Cardiac muscle cell (in vitro differentiated cells and primary cell): ENCODE measurements around the gene SUN1. TPM values are rescaled to one million over a fixed set of nuclear protein-coding genes. Genes with fewer than 3 reads are reported as not detected.
"Not testable (repeated sequence)": the region's sequence is repeated elsewhere in the genome, so short reads cannot be mapped to it uniquely, and the experiment has no call there.

Experiments used
- DNase-seq, 2 donors: peaks; one replicate each; pipeline versions ENCODE4 v3.0.0 to v3.0.0-alpha.2; 2010 to 2017; ENCODE audit warnings: low read depth in 1 of 2, low spot score in 1 of 2
- H3K27ac ChIP-seq: fragments of 200-600 bp; sonication (generic); 2 replicates; pipeline ENCODE4 v1.5.1; 2016
- H3K27me3 ChIP-seq: fragments of 200-600 bp; sonication (generic); 2 replicates; pipeline ENCODE4 v1.6.0; 2016; ENCODE audit warnings: control low read depth
- H3K36me3 ChIP-seq: fragments of 200-600 bp; sonication (generic); 2 replicates; pipeline ENCODE4 v1.5.1; 2016; ENCODE audit warnings: control low read depth
- H3K4me1 ChIP-seq: fragments of 200-600 bp; sonication (generic); 2 replicates; pipeline ENCODE4 v1.8.1; 2017; ENCODE audit warnings: low read depth, mild to moderate bottlenecking, mixed run types
- H3K4me3 ChIP-seq: fragments of 200-600 bp; sonication (generic); 2 replicates; pipeline ENCODE4 v1.5.1; 2016; ENCODE audit warnings: mild to moderate bottlenecking
- H3K9me3 ChIP-seq: fragments of 200-600 bp; sonication (generic); 2 replicates; pipeline ENCODE4 v1.5.1; 2017; ENCODE audit warnings: low read depth, mild to moderate bottlenecking, control low read depth
- CTCF ChIP-seq: IDR thresholded peaks from 2 replicates; pipeline ENCODE4 v1.5.1; 2012; ENCODE audit warnings: low read depth, mild to moderate bottlenecking, low read length
- polyA plus RNA-seq: library from polyadenylated mRNA; unstranded; fragments of >200 nt; fragmentation: Nextera tagmentation; extraction: Ambion mirVana; gene quantifications from 2 replicates; pipeline ENCODE4 v1.2.1, GENCODE V29; 2016
- total RNA-seq: library from RNA; depleted of rRNA; stranded (reverse); fragments of >200 nt; gene quantifications from 2 replicates; pipeline ENCODE4 v1.2.3, GENCODE V29; 2016

SUN1 gene
- total and polyA plus RNA-seq, 2 experiments from 2014 or later: 172 to 188 TPM

- TF ChIP-seq CTCF: no peak
- no peak for DNase-seq
- Histone ChIP-seq H3K4me3 (no peak overlapping the region), H3K27me3 (no peaks in the 10 kb centered on the region), H3K36me3 (peaks cover 30% of the 10 kb centered on the region), H3K4me1 (no peaks in the 10 kb centered on the region), H3K27ac (no peak overlapping the region), H3K9me3 (no peaks in the 10 kb centered on the region)
These were observed 13.5 kb downstream of the SUN1 start for GRCh38 chr7:845731-846130.

- not testable (repeated sequence) for DNase-seq, H3K4me1 ChIP-seq, H3K4me3 ChIP-seq, H3K27me3 ChIP-seq, H3K27ac ChIP-seq, H3K9me3 ChIP-seq
- peaks cover 33% of the 10 kb centered on the region for H3K36me3 ChIP-seq
These were observed 14.8 kb downstream of the SUN1 start for GRCh38 chr7:846958-847650.

- H3K4me1 ChIP-seq, H3K27ac ChIP-seq, H3K27me3 ChIP-seq, H3K4me3 ChIP-seq, H3K9me3 ChIP-seq, DNase-seq: not testable (repeated sequence)
- peaks cover 31% of the 10 kb centered on the region for H3K36me3 ChIP-seq
These were observed 15.5 kb downstream of the SUN1 start for GRCh38 chr7:847728-848127.

GRCh38 chr7:849145-849544, 16.9 kb downstream of the SUN1 start:
- H3K27me3 ChIP-seq: no peaks in the 10 kb centered on the region
- H3K36me3 ChIP-seq: peaks cover 33% of the 10 kb centered on the region
- no peak overlapping the region for H3K4me3 ChIP-seq
- H3K27ac ChIP-seq: no peak overlapping the region
- TF ChIP-seq CTCF: no peak
- DNase-seq: no peak
- H3K4me1 ChIP-seq: no peaks in the 10 kb centered on the region
- H3K9me3 ChIP-seq: no peaks in the 10 kb centered on the region

GRCh38 chr7:849781-850180, 17.5 kb downstream of the SUN1 start:
- no peak overlapping the region for H3K4me3 ChIP-seq
- H3K9me3 ChIP-seq: no peaks in the 10 kb centered on the region
- peaks cover 39% of the 10 kb centered on the region for H3K36me3 ChIP-seq
- TF ChIP-seq CTCF: no peak
- H3K27ac ChIP-seq: no peak overlapping the region
- no peak for DNase-seq
- H3K27me3 ChIP-seq: no peaks in the 10 kb centered on the region
- no peaks in the 10 kb centered on the region for H3K4me1 ChIP-seq

GRCh38 chr7:851204-851603, 18.9 kb downstream of the SUN1 start:
- peaks cover 46% of the 10 kb centered on the region for H3K36me3 ChIP-seq
- no peaks in the 10 kb centered on the region for H3K4me1 ChIP-seq
- H3K27ac ChIP-seq: no peak overlapping the region
- H3K27me3 ChIP-seq: no peaks in the 10 kb centered on the region
- TF ChIP-seq CTCF: no peak
- DNase-seq: no peak
- no peak overlapping the region for H3K4me3 ChIP-seq
- no peaks in the 10 kb centered on the region for H3K9me3 ChIP-seq
